Activated T-helper 2 cell treated with anti-CD3 and anti-CD28 coated beads, Interferon-gamma antibody, Interleukin-2, Interleukin-4, amounts not matched to agents 10 μg/mL and 5 μg/mL and 100 μg/mL, durations not matched to agents 14 hours and 24 hours and 36 hours (primary cell): Measurements from ENCODE around the gene SLC4A2. TPM values are rescaled to one million over a fixed set of nuclear protein-coding genes. Genes with fewer than 3 reads are reported as not detected.
"Not testable (repeated sequence)": the region's sequence is repeated elsewhere in the genome, so short reads cannot be mapped to it uniquely, and the experiment has no call there.

Experiments
- DNase-seq: peaks from one replicate; pipeline ENCODE4 v3.0.0; 2021; ENCODE audit warnings: low spot score
- H3K27ac Mint-ChIP-seq: one replicate; pipeline ENCODE4 v1.8.0; 2021; ENCODE audit warnings: mixed read lengths
- H3K27me3 Mint-ChIP-seq: one replicate; pipeline ENCODE4 v1.8.0; 2021; ENCODE audit warnings: low read depth, mixed read lengths
- H3K36me3 Mint-ChIP-seq: one replicate; pipeline ENCODE4 v1.8.0; 2021; ENCODE audit warnings: low read depth, mixed read lengths
- H3K4me1 Mint-ChIP-seq: one replicate; pipeline ENCODE4 v1.8.0; 2021; ENCODE audit warnings: low read depth, mixed read lengths
- H3K4me3 Mint-ChIP-seq: one replicate; pipeline ENCODE4 v1.8.0; 2021; ENCODE audit warnings: low read depth, mild to moderate bottlenecking, moderate library complexity, mixed read lengths
- H3K9me3 Mint-ChIP-seq: one replicate; pipeline ENCODE4 v1.8.0; 2021; ENCODE audit warnings: mixed read lengths
- intact Hi-C: fragments of 100-400 bp; cut with micrococcal nuclease; formaldehyde crosslinking; loops from one replicate; pipeline ENCODE4 v1.15.1; 2023
- total RNA-seq: library from RNA; stranded (reverse); gene quantifications from 2 replicates; pipeline ENCODE4 v1.2.3, GENCODE V29; 2022

The SLC4A2 gene
- total RNA-seq, 1 donor from 2014 or later, result 109 TPM

GRCh38 chr7:151039850-151040548 lies 19.4 kb upstream of the SLC4A2 start:
- H3K9me3 Mint-ChIP-seq, result no peaks in the 10 kb centered on the region
- H3K4me3 Mint-ChIP-seq, result no peak overlapping the region
- peak overlapping the region; percentile 91 for H3K27ac Mint-ChIP-seq
- no peaks in the 10 kb centered on the region for H3K27me3 Mint-ChIP-seq
- H3K36me3 Mint-ChIP-seq, result peaks cover 19% of the 10 kb centered on the region
- intact Hi-C loops, result loop anchor here (1.0 kb wide), 2 partner anchors 12 to 18 kb away; partner anchors contain the start of gene ABCB8
- DNase-seq, result no peak
- peaks cover 15% of the 10 kb centered on the region for H3K4me1 Mint-ChIP-seq

GRCh38 chr7:151040616-151041375 lies 18.6 kb upstream of the SLC4A2 start:
- H3K27ac Mint-ChIP-seq, result no peak overlapping the region
- H3K4me3 Mint-ChIP-seq, result no peak overlapping the region
- no peaks in the 10 kb centered on the region for H3K27me3 Mint-ChIP-seq
- no peaks in the 10 kb centered on the region for H3K9me3 Mint-ChIP-seq
- intact Hi-C loops, result no loop called here
- H3K4me1 Mint-ChIP-seq, result peaks cover 15% of the 10 kb centered on the region
- no peak for DNase-seq
- H3K36me3 Mint-ChIP-seq, result peaks cover 14% of the 10 kb centered on the region

- intact Hi-C loops, H3K27ac Mint-ChIP-seq, DNase-seq, H3K36me3 Mint-ChIP-seq, H3K9me3 Mint-ChIP-seq, H3K27me3 Mint-ChIP-seq, H3K4me3 Mint-ChIP-seq: not testable (repeated sequence)
- peaks cover 15% of the 10 kb centered on the region for H3K4me1 Mint-ChIP-seq
These were observed 15.9 kb upstream of the SLC4A2 start for GRCh38 chr7:151043449-151043848.

DNA sequence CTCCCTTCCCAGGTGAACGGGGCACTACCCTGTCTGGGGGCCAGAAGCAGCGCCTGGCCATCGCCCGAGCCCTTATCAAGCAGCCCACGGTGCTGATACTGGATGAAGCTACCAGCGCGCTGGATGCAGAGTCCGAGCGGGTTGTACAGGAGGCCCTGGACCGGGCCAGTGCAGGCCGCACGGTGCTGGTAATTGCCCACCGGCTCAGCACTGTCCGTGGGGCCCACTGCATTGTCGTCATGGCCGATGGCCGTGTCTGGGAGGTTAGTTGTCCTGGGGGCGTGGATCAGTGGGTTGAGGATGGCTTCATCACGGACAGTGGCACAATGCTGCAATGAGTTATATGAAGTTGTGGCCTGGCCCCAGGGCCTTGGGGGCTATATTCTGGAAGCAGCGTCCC lies 15.4 kb upstream of the SLC4A2 start:
- peaks cover 11% of the 10 kb centered on the region for H3K4me1 Mint-ChIP-seq
- no peak for DNase-seq
- H3K27me3 Mint-ChIP-seq, result no peaks in the 10 kb centered on the region
- no peak overlapping the region for H3K4me3 Mint-ChIP-seq
- no peak overlapping the region for H3K27ac Mint-ChIP-seq
- peaks cover 3% of the 10 kb centered on the region for H3K36me3 Mint-ChIP-seq
- H3K9me3 Mint-ChIP-seq, result no peaks in the 10 kb centered on the region
- intact Hi-C loops, result no loop called here

GRCh38 chr7:151045262-151045661 lies 14.1 kb upstream of the SLC4A2 start:
- H3K27ac Mint-ChIP-seq, result peak overlapping the region; percentile 38
- no peak for DNase-seq
- intact Hi-C loops, result no loop called here
- H3K36me3 Mint-ChIP-seq, result no peaks in the 10 kb centered on the region
- H3K4me3 Mint-ChIP-seq, result no peak overlapping the region
- no peaks in the 10 kb centered on the region for H3K4me1 Mint-ChIP-seq
- H3K27me3 Mint-ChIP-seq, result peaks cover 3% of the 10 kb centered on the region
- H3K9me3 Mint-ChIP-seq, result no peaks in the 10 kb centered on the region

DNA sequence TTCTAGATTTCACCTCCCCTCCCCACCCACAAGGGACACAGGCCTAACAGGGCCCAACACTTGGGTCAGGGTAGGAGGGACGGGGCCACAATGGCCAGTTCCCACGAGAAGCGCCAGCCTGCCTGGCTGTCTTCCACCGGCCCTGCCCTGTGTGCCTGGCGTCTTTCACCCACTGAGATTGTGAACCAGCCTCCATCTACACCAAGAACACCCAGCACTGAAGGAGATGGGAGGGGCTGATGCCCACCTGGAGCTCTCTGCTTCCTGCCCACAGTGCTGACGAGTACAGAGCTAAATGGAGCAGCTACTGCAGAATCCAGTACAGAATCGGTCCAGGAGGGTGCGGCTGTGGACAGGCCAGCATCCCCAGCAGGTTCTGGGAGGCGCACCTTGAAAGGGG lies 13.4 kb upstream of the SLC4A2 start:
- intact Hi-C loops, result no loop called here
- Mint-ChIP-seq H3K4me3 (no peak overlapping the region), H3K36me3 (no peaks in the 10 kb centered on the region), H3K27ac (no peak overlapping the region), H3K27me3 (peaks cover 3% of the 10 kb centered on the region), H3K4me1 (no peaks in the 10 kb centered on the region), H3K9me3 (no peaks in the 10 kb centered on the region)
- no peak for DNase-seq

DNA sequence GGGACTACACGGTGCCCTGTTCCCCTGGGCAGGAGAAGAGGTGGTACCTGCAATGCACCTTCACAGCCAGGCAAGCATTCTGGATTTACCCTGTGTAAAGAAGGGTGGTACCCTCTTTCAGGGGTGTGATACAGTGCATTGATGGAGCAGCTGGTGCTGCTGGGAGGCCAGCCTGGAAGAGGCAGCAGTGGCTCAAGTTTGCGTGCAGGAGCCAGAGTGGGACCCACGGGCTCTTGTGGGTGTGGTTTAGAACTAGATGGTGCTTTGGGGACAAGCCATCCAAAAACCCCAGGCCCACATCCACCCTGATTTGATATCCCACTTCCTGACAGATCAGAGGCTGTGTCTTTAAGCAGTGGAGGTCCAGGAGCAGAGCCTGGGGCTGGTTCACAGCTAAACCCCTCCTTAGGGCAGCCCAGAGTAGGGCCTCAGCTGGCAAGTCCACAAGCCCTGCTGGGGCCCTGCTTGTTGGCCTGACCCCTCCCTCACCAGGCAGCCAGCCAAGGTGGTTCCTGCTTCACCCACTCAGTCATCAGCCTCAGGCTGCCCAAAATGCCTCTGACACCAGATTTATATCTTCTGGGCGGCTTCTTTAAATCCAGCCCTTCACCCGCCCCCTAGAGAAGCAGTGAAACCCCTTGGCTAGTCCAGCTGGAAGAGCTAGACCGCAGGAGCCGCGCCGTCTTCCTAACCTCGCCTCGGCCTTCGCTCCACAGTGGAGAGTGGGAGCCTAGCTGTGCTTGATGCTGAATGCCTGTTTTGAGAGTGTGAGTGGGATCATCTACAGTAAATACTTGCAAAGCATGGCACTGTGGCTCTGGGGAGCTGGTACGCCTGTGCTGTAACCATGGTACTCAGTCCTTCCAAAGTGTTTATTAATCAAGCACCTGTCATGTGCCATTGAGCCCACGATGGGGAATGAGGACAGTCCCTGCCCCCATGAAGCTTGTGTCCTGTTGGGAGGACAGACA lies 12.5 kb upstream of the SLC4A2 start:
- H3K4me3 Mint-ChIP-seq, result no peak overlapping the region
- peaks cover 3% of the 10 kb centered on the region for H3K27me3 Mint-ChIP-seq
- no peak overlapping the region for H3K27ac Mint-ChIP-seq
- DNase-seq, result no peak
- no peaks in the 10 kb centered on the region for H3K9me3 Mint-ChIP-seq
- H3K4me1 Mint-ChIP-seq, result no peaks in the 10 kb centered on the region
- no peaks in the 10 kb centered on the region for H3K36me3 Mint-ChIP-seq
- intact Hi-C loops, result no loop called here

- H3K27ac Mint-ChIP-seq, result no peak within 1 kb of the TSS
- no peaks in the 10 kb centered on the region for H3K9me3 Mint-ChIP-seq
- no peak within 1 kb of the TSS for H3K4me3 Mint-ChIP-seq
- intact Hi-C loops, result no loop called here
- H3K27me3 Mint-ChIP-seq, result peaks cover 3% of the 10 kb centered on the region
- H3K4me1 Mint-ChIP-seq, result peaks cover 2% of the 10 kb centered on the region
- no peak for DNase-seq
- H3K36me3 Mint-ChIP-seq, result peaks cover 3% of the 10 kb centered on the region
These were observed 11.2 kb upstream of the SLC4A2 start, which contains the start of gene ASIC3 for GRCh38 chr7:151047976-151048815. Gene ASIC3, plus strand, starts transcription at chr7:151048531. Its CDS starts 355 bp downstream, at chr7:151048886.

GRCh38 chr7:151048911-151049463 lies 10.4 kb upstream of the SLC4A2 start:
- H3K4me1 Mint-ChIP-seq, result peaks cover 2% of the 10 kb centered on the region
- peaks cover 7% of the 10 kb centered on the region for H3K36me3 Mint-ChIP-seq

GRCh38 chr7:151051108-151051507 lies 8.3 kb upstream of the SLC4A2 start:
- H3K4me1 Mint-ChIP-seq, result peaks cover 2% of the 10 kb centered on the region
- H3K36me3 Mint-ChIP-seq, result peaks cover 14% of the 10 kb centered on the region
- intact Hi-C loops, result no loop called here
- H3K27ac Mint-ChIP-seq, result no peak overlapping the region
- peak; percentile 67 for DNase-seq
- no peaks in the 10 kb centered on the region for H3K9me3 Mint-ChIP-seq
- peaks cover 3% of the 10 kb centered on the region for H3K27me3 Mint-ChIP-seq
- no peak overlapping the region for H3K4me3 Mint-ChIP-seq

More at GRCh38 chr7:151048911-151049463, 10.4 kb upstream of the SLC4A2 start:
- Mint-ChIP-seq H3K27me3 (peaks cover 3% of the 10 kb centered on the region), H3K9me3 (no peaks in the 10 kb centered on the region), H3K27ac (no peak overlapping the region), H3K4me3 (no peak overlapping the region)
- no peak for DNase-seq
- intact Hi-C loops, result no loop called here

DNA sequence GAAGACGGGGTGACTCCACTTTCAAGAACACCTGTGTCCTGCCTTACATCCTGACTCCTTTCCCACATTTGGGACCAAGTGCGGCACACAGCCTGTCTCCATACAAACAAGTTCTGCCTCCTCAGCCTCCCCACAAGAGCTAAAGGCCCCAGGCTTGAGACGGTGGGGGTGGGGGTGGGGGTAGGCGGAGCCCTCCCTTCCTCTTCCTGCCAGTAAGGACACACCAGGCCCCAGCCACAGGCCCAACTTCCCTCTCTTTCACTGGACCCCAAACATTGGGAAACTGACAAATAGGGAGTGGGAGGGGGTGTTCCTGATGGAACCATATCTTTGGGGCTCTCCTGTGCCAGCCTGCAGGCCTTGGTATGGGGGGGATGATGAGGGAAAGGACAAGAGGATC lies 6.3 kb upstream of the SLC4A2 start:
- Mint-ChIP-seq H3K9me3 (no peaks in the 10 kb centered on the region), H3K36me3 (peaks cover 14% of the 10 kb centered on the region), H3K4me1 (peaks cover 13% of the 10 kb centered on the region), H3K27ac (no peak overlapping the region), H3K27me3 (peaks cover 3% of the 10 kb centered on the region), H3K4me3 (no peak overlapping the region)
- intact Hi-C loops, result no loop called here
- DNase-seq, result no peak
